Brain microvascular endothelial cell (primary cell): ENCODE data around the gene PCDHA2.

Experiments used
- DNase-seq: peaks from one replicate; pipeline ENCODE4 v3.0.0-alpha.2; 2020
- H3K27ac ChIP-seq: fragments of 250-450 bp; sonication (Bioruptor Pico); 2 replicates; pipeline ENCODE4 v1.5.1; 2020; ENCODE audit warnings: mild to moderate bottlenecking, moderate library complexity
- H3K27me3 ChIP-seq: fragments of 250-450 bp; sonication (Bioruptor Pico); replicated peaks from 2 replicates; pipeline ENCODE4 v1.5.1; 2020; ENCODE audit warnings: mild to moderate bottlenecking
- H3K36me3 ChIP-seq: fragments of 250-450 bp; sonication (Bioruptor Pico); replicated peaks from 2 replicates; pipeline ENCODE4 v1.5.1; 2020; ENCODE audit warnings: mild to moderate bottlenecking
- H3K4me3 ChIP-seq: 2 replicates; pipeline ENCODE4 v1.5.1; 2011; ENCODE audit warnings: low read depth, mild to moderate bottlenecking, control low read depth, low read length, moderate library complexity
- in situ Hi-C: cut with HindIII; loops from 2 replicates; pipeline ENCODE4 v1.10.0; 2017; ENCODE audit warnings: low sequenced_read_pairs, low pct_ligation_motif_present
- TF ChIP-seq, protein P1 (sequence below): IDR thresholded peaks from 2 replicates; pipeline ENCODE4 v1.5.1; 2011; ENCODE audit warnings: low read depth, mild to moderate bottlenecking, moderate library complexity, low read length, control low read depth, inconsistent platforms; ENCODE audit errors: missing control alignments

The PCDHA2 gene

DNA sequence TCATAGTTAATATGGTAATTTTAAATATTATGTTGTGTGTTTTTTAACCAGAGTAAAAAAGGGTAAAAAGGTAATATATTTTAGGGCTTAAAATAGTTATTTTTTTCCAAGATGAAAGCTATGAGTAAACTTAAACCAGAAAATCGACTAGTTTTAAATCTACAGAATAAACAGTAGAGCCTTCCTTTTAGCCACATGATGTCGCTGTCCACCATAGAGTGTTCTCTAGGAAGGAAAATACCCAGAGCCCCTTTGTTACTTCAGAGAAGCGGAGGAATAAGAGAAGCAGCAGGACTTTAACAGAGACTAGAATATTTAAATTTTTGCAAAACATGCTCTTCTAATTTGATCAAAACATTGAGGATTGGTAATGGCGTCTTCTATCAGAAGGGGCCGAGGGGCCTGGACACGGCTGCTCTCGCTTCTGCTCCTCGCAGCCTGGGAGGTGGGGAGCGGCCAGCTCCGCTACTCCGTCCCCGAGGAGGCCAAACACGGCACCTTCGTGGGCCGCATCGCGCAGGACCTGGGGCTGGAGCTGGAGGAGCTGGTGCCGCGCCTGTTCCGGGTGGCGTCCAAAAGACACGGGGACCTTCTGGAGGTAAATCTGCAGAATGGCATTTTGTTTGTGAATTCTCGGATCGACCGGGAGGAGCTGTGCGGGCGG, at the start of gene PCDHA2:
Gene PCDHA2, plus strand, starts transcription at position 258 of the 664 bp plus-strand sequence.
- DNase-seq, result no peak
- Histone ChIP-seq H3K36me3 (no peaks in the 10 kb centered on the region), H3K27ac (no peak within 1 kb of the TSS), H3K27me3 (no peaks in the 10 kb centered on the region), H3K4me3 (no peak within 1 kb of the TSS)
- in situ Hi-C loops, result no loop called here
- TF ChIP-seq, protein P1, sequence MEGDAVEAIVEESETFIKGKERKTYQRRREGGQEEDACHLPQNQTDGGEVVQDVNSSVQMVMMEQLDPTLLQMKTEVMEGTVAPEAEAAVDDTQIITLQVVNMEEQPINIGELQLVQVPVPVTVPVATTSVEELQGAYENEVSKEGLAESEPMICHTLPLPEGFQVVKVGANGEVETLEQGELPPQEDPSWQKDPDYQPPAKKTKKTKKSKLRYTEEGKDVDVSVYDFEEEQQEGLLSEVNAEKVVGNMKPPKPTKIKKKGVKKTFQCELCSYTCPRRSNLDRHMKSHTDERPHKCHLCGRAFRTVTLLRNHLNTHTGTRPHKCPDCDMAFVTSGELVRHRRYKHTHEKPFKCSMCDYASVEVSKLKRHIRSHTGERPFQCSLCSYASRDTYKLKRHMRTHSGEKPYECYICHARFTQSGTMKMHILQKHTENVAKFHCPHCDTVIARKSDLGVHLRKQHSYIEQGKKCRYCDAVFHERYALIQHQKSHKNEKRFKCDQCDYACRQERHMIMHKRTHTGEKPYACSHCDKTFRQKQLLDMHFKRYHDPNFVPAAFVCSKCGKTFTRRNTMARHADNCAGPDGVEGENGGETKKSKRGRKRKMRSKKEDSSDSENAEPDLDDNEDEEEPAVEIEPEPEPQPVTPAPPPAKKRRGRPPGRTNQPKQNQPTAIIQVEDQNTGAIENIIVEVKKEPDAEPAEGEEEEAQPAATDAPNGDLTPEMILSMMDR, result peak; percentile 7

DNA sequence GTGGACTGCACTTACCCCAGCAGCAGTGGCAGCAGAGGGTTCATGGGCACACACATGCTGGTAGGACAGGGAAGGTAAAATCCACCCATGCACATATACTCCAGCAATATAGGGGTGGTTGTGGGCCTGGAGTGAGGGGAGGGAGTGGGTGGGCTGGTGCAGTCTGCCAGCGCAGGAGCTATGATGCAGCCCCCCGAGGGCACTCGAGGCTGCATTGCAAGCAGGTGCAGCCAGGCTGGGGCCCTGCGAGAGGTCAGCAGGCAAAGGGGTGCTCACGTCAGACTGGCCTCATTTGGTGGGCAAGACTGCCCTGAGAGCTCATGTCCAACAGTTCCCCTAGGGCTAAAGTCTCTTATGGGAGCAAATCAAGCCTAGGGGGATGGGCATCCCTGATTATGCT, 41.1 kb upstream of the PCDHA2 start:
- H3K27ac ChIP-seq, result no peak overlapping the region

DNA sequence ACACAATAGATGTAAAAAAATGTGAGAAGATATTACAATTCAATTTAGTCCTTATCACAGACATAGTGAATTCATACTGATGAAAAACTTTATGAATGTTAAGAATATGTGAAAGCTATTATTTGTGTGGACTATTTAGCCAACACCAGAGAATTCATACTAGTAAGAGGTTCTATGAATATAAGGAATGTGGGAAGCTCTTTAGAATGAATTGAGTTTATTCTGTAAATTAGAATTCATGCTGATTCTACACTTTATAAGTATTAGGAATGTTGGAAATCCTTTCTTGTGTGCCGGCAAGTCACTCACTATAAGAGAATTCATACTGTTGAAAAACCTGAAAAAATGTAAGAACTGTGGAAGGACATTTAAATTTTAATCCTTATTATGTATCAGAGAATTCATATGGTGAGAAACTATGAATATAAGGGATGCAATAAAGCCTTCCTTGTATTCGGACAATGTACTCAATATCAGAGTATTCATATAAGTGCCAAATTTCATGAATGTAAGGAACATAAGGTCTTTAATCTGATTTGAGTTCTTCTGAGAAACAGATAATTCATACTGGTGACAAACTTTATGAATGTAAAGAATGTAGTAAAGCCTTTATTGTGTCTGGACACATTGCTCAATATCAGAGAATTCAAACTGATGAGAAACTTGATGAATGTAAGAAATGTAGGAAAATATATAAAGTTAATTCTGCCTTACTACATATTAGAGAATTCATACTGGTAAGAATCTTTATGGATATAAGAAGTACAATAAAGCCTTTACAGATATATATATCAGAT, 30.3 kb upstream of the PCDHA2 start:
- Histone ChIP-seq H3K27ac (no peak overlapping the region), H3K27me3 (no peaks in the 10 kb centered on the region), H3K4me3 (no peak overlapping the region), H3K36me3 (no peaks in the 10 kb centered on the region)
- TF ChIP-seq, protein P1, result no peak
- in situ Hi-C loops, result no loop called here
- DNase-seq, result no peak

More for the DNA sequence above, 41.1 kb upstream of the PCDHA2 start:
- Histone ChIP-seq H3K4me3 (no peak overlapping the region), H3K27me3 (no peaks in the 10 kb centered on the region), H3K36me3 (no peaks in the 10 kb centered on the region)
- in situ Hi-C loops, result no loop called here
- TF ChIP-seq, protein P1, result no peak
- DNase-seq, result no peak

DNA sequence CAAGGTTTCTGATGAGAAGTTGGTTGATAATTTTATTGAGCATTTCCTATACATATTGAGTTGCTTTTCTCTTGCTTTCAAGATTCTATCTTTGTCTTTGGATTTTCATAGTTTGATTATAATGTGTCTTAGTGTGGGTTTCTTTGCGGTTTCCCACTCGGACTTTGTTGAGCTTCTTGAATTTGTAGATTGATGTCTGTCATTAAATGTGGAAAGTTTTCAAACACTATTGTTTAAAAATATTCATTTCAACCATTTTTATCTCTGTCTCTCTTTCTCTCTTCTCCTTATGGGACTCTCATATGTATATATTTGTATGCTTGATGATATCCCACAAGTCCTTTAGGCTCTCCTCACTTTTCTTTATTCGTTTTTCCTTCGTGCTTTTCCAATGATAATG, 27.2 kb upstream of the PCDHA2 start:
- in situ Hi-C loops, result no loop called here
- Histone ChIP-seq H3K27ac (no peak overlapping the region), H3K36me3 (no peaks in the 10 kb centered on the region), H3K4me3 (no peak overlapping the region), H3K27me3 (no peaks in the 10 kb centered on the region)
- TF ChIP-seq, protein P1, result no peak
- no peak for DNase-seq

DNA sequence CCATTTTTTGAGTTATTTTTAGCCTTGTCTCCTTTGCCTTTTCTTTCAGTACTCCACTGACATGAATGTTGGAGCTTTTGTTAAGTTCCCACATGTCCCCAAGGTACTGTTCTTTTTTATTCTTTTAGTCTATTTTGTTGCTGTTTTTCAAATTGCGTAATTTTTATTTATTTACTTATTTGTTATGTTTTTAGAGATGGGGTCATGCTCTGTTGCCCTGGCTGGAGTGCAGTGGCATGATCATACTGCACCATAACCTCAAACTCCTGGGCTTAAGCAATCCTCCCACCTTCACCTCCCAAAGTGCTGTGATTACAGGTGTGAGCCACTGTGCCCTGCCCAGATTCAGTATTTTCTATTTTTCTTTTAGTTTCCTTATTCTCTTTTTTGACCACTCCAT, 14.1 kb upstream of the PCDHA2 start:
- no peaks in the 10 kb centered on the region for H3K36me3 ChIP-seq
- TF ChIP-seq, protein P1, result no peak
- no peak overlapping the region for H3K27ac ChIP-seq
- no peak overlapping the region for H3K4me3 ChIP-seq
- H3K27me3 ChIP-seq, result no peaks in the 10 kb centered on the region
- in situ Hi-C loops, result no loop called here
- no peak for DNase-seq
